PC-9 (cell line): ENCODE results near the gene SDK1.
"Not testable (repeated sequence)": the region's sequence is repeated elsewhere in the genome, so short reads cannot be mapped to it uniquely, and the experiment has no call there.

ENCODE experiments used
- EZH2 ChIP-seq: fragments of 200-600 bp; sonication (generic); IDR thresholded peaks from 2 replicates; pipeline ENCODE4 v1.8.0; 2017; ENCODE audit warnings: antibody characterized with exemption, low read depth
- TF ChIP-seq, protein P1 (sequence below): fragments of 200-600 bp; sonication (generic); conservative IDR thresholded peaks from 2 replicates; pipeline ENCODE4 v1.6.1; 2017; ENCODE audit warnings: mixed run types, antibody characterized with exemption, mild to moderate bottlenecking, moderate library complexity

DNA sequence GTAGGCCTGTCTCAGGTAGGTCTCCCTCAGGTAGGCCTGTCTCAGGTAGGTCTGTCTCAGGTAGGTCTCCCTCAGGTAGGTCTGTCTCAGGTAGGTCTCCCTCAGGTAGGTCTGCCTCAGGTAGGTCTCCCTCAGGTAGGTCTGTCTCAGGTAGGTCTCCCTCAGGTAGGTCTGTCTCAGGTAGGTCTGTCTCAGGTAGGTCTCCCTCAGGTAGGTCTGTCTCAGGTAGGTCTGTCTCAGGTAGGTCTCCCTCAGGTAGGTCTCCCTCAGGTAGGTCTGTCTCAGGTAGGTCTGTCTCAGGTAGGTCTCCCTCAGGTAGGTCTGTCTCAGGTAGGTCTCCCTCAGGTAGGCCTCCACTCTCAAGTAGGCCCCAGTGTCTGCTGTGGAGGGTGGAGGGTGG, 281.1 kb downstream of the SDK1 start:
- TF ChIP-seq, protein P1, sequence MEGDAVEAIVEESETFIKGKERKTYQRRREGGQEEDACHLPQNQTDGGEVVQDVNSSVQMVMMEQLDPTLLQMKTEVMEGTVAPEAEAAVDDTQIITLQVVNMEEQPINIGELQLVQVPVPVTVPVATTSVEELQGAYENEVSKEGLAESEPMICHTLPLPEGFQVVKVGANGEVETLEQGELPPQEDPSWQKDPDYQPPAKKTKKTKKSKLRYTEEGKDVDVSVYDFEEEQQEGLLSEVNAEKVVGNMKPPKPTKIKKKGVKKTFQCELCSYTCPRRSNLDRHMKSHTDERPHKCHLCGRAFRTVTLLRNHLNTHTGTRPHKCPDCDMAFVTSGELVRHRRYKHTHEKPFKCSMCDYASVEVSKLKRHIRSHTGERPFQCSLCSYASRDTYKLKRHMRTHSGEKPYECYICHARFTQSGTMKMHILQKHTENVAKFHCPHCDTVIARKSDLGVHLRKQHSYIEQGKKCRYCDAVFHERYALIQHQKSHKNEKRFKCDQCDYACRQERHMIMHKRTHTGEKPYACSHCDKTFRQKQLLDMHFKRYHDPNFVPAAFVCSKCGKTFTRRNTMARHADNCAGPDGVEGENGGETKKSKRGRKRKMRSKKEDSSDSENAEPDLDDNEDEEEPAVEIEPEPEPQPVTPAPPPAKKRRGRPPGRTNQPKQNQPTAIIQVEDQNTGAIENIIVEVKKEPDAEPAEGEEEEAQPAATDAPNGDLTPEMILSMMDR: not testable (repeated sequence)
- TF ChIP-seq EZH2: not testable (repeated sequence)
